ENCODE results near the gene RBBP7.

DNA sequence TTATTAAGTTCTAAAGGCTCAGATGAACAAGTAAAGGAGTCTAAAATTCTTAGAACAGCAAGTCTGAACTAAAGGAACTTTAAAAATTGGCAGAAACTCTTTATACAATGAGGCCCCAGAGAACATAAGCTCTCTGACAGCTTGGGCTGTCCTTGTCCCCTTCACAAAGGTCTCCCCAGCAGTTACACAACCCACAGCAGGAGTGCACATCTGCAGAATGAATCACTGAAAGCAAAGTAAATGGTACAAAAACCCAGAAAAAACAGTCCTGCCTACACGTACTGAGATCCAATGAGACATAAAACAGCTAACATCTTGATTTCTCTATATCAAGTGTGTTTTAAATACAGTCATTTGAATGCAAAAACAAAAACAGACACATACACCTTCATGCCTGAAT lies 18.7 kb downstream of the RBBP7 start:
- no peak for TF ChIP-seq ZBTB1 (CRISPR knock-in tag; IDR thresholded peaks at IDR 0.05; ENCODE audit: borderline replicate concordance)
- TF ChIP-seq, protein P1, sequence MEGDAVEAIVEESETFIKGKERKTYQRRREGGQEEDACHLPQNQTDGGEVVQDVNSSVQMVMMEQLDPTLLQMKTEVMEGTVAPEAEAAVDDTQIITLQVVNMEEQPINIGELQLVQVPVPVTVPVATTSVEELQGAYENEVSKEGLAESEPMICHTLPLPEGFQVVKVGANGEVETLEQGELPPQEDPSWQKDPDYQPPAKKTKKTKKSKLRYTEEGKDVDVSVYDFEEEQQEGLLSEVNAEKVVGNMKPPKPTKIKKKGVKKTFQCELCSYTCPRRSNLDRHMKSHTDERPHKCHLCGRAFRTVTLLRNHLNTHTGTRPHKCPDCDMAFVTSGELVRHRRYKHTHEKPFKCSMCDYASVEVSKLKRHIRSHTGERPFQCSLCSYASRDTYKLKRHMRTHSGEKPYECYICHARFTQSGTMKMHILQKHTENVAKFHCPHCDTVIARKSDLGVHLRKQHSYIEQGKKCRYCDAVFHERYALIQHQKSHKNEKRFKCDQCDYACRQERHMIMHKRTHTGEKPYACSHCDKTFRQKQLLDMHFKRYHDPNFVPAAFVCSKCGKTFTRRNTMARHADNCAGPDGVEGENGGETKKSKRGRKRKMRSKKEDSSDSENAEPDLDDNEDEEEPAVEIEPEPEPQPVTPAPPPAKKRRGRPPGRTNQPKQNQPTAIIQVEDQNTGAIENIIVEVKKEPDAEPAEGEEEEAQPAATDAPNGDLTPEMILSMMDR (CRISPR knock-in tag; IDR thresholded peaks at IDR 0.05): no peak
- no peak for TF ChIP-seq SALL2 (CRISPR knock-in tag; IDR thresholded peaks at IDR 0.05)
- TF ChIP-seq, protein P2, sequence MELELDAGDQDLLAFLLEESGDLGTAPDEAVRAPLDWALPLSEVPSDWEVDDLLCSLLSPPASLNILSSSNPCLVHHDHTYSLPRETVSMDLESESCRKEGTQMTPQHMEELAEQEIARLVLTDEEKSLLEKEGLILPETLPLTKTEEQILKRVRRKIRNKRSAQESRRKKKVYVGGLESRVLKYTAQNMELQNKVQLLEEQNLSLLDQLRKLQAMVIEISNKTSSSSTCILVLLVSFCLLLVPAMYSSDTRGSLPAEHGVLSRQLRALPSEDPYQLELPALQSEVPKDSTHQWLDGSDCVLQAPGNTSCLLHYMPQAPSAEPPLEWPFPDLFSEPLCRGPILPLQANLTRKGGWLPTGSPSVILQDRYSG (CRISPR knock-in tag; IDR thresholded peaks at IDR 0.05): no peak
- TF ChIP-seq, protein P3, sequence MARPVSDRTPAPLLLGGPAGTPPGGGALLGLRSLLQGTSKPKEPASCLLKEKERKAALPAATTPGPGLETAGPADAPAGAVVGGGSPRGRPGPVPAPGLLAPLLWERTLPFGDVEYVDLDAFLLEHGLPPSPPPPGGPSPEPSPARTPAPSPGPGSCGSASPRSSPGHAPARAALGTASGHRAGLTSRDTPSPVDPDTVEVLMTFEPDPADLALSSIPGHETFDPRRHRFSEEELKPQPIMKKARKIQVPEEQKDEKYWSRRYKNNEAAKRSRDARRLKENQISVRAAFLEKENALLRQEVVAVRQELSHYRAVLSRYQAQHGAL (CRISPR knock-in tag; IDR thresholded peaks at IDR 0.05; ENCODE audit: not compliant biosample characterization): no peak
- no peak for TF ChIP-seq ZNF274 (CRISPR knock-in tag; IDR thresholded peaks at IDR 0.05)
- no peak for TF ChIP-seq ATF7 (IDR thresholded peaks at IDR 0.05)
- TF ChIP-seq ATF7 (CRISPR knock-in tag; IDR thresholded peaks at IDR 0.05): no peak
- TF ChIP-seq, protein P4, sequence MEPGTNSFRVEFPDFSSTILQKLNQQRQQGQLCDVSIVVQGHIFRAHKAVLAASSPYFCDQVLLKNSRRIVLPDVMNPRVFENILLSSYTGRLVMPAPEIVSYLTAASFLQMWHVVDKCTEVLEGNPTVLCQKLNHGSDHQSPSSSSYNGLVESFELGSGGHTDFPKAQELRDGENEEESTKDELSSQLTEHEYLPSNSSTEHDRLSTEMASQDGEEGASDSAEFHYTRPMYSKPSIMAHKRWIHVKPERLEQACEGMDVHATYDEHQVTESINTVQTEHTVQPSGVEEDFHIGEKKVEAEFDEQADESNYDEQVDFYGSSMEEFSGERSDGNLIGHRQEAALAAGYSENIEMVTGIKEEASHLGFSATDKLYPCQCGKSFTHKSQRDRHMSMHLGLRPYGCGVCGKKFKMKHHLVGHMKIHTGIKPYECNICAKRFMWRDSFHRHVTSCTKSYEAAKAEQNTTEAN (CRISPR knock-in tag; conservative IDR thresholded peaks at IDR 0.05): no peak
- TF ChIP-seq, protein P5, sequence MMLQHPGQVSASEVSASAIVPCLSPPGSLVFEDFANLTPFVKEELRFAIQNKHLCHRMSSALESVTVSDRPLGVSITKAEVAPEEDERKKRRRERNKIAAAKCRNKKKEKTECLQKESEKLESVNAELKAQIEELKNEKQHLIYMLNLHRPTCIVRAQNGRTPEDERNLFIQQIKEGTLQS (CRISPR knock-in tag; IDR thresholded peaks at IDR 0.05): no peak
- TF ChIP-seq, protein P6, sequence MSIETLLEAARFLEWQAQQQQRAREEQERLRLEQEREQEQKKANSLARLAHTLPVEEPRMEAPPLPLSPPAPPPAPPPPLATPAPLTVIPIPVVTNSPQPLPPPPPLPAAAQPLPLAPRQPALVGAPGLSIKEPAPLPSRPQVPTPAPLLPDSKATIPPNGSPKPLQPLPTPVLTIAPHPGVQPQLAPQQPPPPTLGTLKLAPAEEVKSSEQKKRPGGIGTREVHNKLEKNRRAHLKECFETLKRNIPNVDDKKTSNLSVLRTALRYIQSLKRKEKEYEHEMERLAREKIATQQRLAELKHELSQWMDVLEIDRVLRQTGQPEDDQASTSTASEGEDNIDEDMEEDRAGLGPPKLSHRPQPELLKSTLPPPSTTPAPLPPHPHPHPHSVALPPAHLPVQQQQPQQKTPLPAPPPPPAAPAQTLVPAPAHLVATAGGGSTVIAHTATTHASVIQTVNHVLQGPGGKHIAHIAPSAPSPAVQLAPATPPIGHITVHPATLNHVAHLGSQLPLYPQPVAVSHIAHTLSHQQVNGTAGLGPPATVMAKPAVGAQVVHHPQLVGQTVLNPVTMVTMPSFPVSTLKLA (IDR thresholded peaks at IDR 0.05): no peak
- no peak for TF ChIP-seq NCOA1 (CRISPR knock-in tag; IDR thresholded peaks at IDR 0.05)
- TF ChIP-seq RFX5 (IDR thresholded peaks at IDR 0.05; ENCODE audit: low read depth, low read length): no peak
- TF ChIP-seq ZNF776 (CRISPR knock-in tag; IDR thresholded peaks at IDR 0.05): no peak

Measured in HepG2 (cell line).